OCI-LY3 (cell line): Measurements from ENCODE around the gene F2RL3.

Source experiments
- H2AFZ ChIP-seq: fragments of 200-600, 300-600 bp; shearing (Covaris generic); 2 replicates; pipeline ENCODE4 v1.6.0; 2014; ENCODE audit warnings: antibody characterized with exemption, low read depth, low read length
- H3K27ac ChIP-seq: fragments of 200-600, 300-600 bp; sonication (generic); 2 replicates; pipeline ENCODE4 v1.5.1; 2014; ENCODE audit warnings: mild to moderate bottlenecking, low read length, moderate library complexity, mixed read lengths
- H3K27me3 ChIP-seq: fragments of 200-600, 300-600 bp; sonication (generic); 2 replicates; pipeline ENCODE4 v1.6.1; 2014; ENCODE audit warnings: low read depth, low read length, mixed read lengths
- H3K36me3 ChIP-seq: fragments of 200-600, 300-600 bp; sonication (generic); replicated peaks from 2 replicates; pipeline ENCODE3; 2014; ENCODE audit warnings: low read depth, low read length, mixed read lengths
- H3K4me1 ChIP-seq: fragments of 300-600, 200-600 bp; sonication (generic); 2 replicates; pipeline ENCODE4 v1.6.1; 2014; ENCODE audit warnings: low read length, mixed read lengths
- H3K4me2 ChIP-seq: fragments of 200-600, 300-600 bp; sonication (generic); 2 replicates; pipeline ENCODE4 v1.6.1; 2014; ENCODE audit warnings: low read length, mixed read lengths
- H3K4me3 ChIP-seq: fragments of 300-600, 200-600 bp; sonication (generic); 2 replicates; pipeline ENCODE4 v1.5.1; 2014; ENCODE audit warnings: antibody characterized with exemption, mild to moderate bottlenecking, low read length, moderate library complexity
- H3K79me2 ChIP-seq: fragments of 300-600, 200-600 bp; shearing (Covaris generic); 2 replicates; pipeline ENCODE4 v1.6.1; 2014; ENCODE audit warnings: mild to moderate bottlenecking, low read length, mixed read lengths
- H3K9ac ChIP-seq: fragments of 300-600, 200-600 bp; shearing (Covaris generic); 2 replicates; pipeline ENCODE4 v1.6.0; 2014; ENCODE audit warnings: mild to moderate bottlenecking, low read length, moderate library complexity
- H3K9me3 ChIP-seq: fragments of 200-600, 300-600 bp; shearing (Covaris generic); 2 replicates; pipeline ENCODE4 v1.6.1; 2014; ENCODE audit warnings: low read length, mixed read lengths; ENCODE audit not compliant: insufficient read depth
- H4K20me1 ChIP-seq: fragments of 200-600, 300-600 bp; sonication (generic); 2 replicates; pipeline ENCODE4 v1.6.1; 2016; ENCODE audit warnings: low read length, mixed read lengths; ENCODE audit not compliant: insufficient read depth
- EZH2phosphoT487 ChIP-seq: fragments of 200-600 bp; shearing (Covaris generic); IDR thresholded peaks from 2 replicates; pipeline ENCODE4 v1.6.1; 2018; ENCODE audit warnings: antibody characterized with exemption, mixed run types, low read depth
- TF ChIP-seq, protein P1 (sequence below): fragments of 200-600, 300-600 bp; sonication (generic); IDR thresholded peaks from 2 replicates; pipeline ENCODE4 v1.5.1; 2014; ENCODE audit warnings: antibody characterized with exemption, low read length, low read depth

F2RL3 gene

DNA sequence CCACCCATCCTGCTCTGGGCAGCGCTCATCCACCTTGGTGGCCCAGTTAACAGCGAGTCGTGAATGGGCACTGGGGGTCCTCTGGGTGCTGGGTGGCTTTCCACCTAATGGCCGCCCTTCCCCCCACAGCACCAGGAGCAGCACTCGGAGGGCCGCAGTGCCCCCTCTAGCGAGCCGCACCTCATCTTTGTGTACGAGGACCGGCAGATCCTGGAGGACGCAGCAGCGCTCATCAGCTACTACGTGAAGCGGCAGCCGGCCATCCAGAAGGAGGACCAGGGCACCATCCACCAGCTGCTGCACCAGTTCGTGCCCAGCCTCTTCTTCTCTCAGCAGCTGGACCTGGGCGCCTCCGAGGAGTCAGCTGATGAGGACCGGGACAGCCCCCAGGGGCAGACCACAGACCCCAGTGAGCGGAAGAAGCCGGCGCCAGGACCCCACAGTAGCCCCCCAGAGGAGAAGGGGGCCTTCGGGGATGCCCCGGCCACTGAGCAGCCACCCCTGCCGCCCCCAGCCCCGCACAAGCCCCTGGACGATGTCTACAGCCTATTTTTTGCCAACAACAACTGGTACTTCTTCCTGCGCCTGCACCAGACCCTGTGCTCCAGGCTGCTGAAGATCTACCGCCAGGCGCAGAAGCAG, 19.3 kb upstream of the F2RL3 start:
- Histone ChIP-seq H3K79me2 (peaks cover 6% of the 10 kb centered on the region), H3K4me1 (no peaks in the 10 kb centered on the region), H3K4me3 (no peak overlapping the region), H3K9ac (no peak overlapping the region), H3K27me3 (no peaks in the 10 kb centered on the region), H3K9me3 (no peaks in the 10 kb centered on the region), H3K4me2 (no peak overlapping the region), H2AFZ (no peak overlapping the region), H3K27ac (no peak overlapping the region), H4K20me1 (no peaks in the 10 kb centered on the region), H3K36me3 (peaks cover 49% of the 10 kb centered on the region)
- no peak for TF ChIP-seq EZH2phosphoT487
- TF ChIP-seq, protein P1, sequence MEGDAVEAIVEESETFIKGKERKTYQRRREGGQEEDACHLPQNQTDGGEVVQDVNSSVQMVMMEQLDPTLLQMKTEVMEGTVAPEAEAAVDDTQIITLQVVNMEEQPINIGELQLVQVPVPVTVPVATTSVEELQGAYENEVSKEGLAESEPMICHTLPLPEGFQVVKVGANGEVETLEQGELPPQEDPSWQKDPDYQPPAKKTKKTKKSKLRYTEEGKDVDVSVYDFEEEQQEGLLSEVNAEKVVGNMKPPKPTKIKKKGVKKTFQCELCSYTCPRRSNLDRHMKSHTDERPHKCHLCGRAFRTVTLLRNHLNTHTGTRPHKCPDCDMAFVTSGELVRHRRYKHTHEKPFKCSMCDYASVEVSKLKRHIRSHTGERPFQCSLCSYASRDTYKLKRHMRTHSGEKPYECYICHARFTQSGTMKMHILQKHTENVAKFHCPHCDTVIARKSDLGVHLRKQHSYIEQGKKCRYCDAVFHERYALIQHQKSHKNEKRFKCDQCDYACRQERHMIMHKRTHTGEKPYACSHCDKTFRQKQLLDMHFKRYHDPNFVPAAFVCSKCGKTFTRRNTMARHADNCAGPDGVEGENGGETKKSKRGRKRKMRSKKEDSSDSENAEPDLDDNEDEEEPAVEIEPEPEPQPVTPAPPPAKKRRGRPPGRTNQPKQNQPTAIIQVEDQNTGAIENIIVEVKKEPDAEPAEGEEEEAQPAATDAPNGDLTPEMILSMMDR, result no peak

- Histone ChIP-seq H3K27ac (no peak overlapping the region), H3K36me3 (peaks cover 49% of the 10 kb centered on the region)
- TF ChIP-seq, protein P1, result no peak
- TF ChIP-seq EZH2phosphoT487, result no peak
Observed at GRCh38 chr19:16871871-16872270, 16.9 kb upstream of the F2RL3 start.

DNA sequence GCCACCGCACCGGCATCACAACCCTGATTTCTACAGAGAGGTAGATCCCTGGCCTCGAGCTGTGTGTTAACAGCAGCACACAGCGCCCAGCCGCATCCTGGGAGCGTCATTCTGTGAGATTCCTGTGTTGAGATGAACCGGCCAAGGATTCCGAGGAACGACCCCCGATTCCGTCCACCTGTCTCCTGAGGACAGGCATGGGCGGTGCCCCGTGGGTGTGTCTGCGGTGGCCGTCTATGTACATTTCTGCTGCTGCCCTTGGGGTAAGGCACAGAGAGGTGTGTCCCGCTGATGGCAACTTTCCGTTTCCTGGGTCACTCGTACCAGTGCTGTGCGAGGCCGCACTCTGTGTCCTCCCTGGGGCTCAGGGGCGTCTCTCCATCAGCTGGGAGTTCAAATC, 16.1 kb upstream of the F2RL3 start:
- H3K9me3 ChIP-seq, result no peaks in the 10 kb centered on the region
- H3K36me3 ChIP-seq, result peaks cover 46% of the 10 kb centered on the region
- no peak overlapping the region for H2AFZ ChIP-seq
- H3K4me3 ChIP-seq, result no peak overlapping the region
- peaks cover 11% of the 10 kb centered on the region for H3K79me2 ChIP-seq
- H3K27ac ChIP-seq, result no peak overlapping the region
- no peaks in the 10 kb centered on the region for H3K27me3 ChIP-seq
- no peaks in the 10 kb centered on the region for H3K4me1 ChIP-seq
- TF ChIP-seq, protein P1, result no peak
- no peak overlapping the region for H3K4me2 ChIP-seq
- no peak overlapping the region for H3K9ac ChIP-seq
- H4K20me1 ChIP-seq, result 0 out of 2 replicates have a peak, but pooled peaks cover 5% of the 10 kb centered on the region

More at GRCh38 chr19:16871871-16872270, 16.9 kb upstream of the F2RL3 start:
- H3K4me3 ChIP-seq, result no peak overlapping the region
- H3K9ac ChIP-seq, result no peak overlapping the region
- no peak overlapping the region for H2AFZ ChIP-seq
- no peaks in the 10 kb centered on the region for H3K27me3 ChIP-seq
- no peak overlapping the region for H3K4me2 ChIP-seq
- H3K9me3 ChIP-seq, result no peaks in the 10 kb centered on the region
- no peaks in the 10 kb centered on the region for H3K4me1 ChIP-seq
- H3K79me2 ChIP-seq, result peaks cover 11% of the 10 kb centered on the region
- 0 out of 2 replicates have a peak, but pooled peaks cover 5% of the 10 kb centered on the region for H4K20me1 ChIP-seq

DNA sequence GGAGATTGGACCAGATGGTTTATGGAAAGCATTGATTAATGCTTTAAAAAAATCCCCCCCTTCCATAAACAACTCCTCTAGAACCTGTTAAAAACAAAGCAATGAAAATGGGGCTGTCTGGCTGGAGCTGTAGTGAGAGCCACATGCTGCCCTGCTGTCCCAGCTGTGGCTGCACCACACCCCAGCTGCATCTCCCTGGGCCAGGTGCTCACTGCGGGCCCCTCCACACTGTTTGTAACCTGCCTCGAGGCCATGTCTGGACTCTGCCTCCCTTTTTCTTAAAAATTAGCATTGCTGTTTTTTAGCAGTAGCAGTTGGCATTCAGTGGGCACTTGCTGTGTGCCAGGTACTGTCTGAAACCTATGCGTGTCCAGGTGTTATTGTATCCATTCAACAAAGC, 15.2 kb upstream of the F2RL3 start:
- peaks cover 11% of the 10 kb centered on the region for H3K79me2 ChIP-seq
- no peak for TF ChIP-seq EZH2phosphoT487
- TF ChIP-seq, protein P1, result no peak
- no peak overlapping the region for H2AFZ ChIP-seq
- no peak overlapping the region for H3K4me2 ChIP-seq
- no peaks in the 10 kb centered on the region for H3K4me1 ChIP-seq
- H3K36me3 ChIP-seq, result peaks cover 47% of the 10 kb centered on the region
- H3K9me3 ChIP-seq, result no peaks in the 10 kb centered on the region
- 0 out of 2 replicates have a peak, but pooled peaks cover 5% of the 10 kb centered on the region for H4K20me1 ChIP-seq
- no peak overlapping the region for H3K27ac ChIP-seq
- no peaks in the 10 kb centered on the region for H3K27me3 ChIP-seq
- no peak overlapping the region for H3K4me3 ChIP-seq
- no peak overlapping the region for H3K9ac ChIP-seq
